Fibroblast of upper back skin (primary cell): ENCODE measurements around the gene PIWIL1.

Experiments used
- DNase-seq: peaks from one replicate; pipeline ENCODE4 v3.0.0-alpha.2; 2013

The PIWIL1 gene

DNA sequence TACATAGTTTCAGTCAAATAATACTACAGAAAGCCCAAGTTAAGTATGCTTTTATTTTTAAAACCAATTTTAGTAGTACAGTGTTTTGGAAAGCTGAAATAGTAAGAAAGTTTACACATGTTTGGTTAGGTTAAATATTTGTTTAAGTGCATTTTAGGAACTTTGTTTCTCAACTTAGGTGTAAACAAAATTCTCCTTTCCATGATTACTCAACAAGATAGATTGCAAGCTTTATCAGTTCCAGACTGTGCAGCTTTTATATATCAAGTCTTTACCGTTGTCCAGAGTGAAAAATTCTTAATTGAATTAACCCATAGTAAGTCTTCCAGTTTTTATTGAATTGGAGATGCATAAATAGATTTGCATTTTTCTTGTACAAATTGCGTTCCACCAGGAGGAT, 45.1 kb downstream of the PIWIL1 start:
- DNase-seq, result no peak

DNA sequence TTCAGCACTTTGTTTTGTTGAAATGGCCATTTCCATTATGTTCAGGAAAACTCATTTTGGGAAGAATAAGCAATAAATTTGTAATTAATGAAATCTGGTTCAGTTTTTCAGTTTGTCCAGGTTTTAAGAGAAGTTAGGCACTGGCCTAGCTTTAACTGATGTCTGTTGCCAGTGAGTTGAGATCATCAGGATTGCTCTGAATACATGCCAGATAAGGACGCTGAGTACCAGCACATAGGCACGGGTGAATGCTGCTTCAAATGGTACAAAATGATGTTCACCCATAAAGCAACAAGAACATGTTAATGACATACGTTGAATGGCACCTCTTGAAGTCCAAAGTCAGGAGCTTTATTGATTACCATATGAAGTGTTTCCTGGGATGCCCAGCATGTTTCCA, 46.5 kb downstream of the PIWIL1 start:
- DNase-seq, result no peak

DNA sequence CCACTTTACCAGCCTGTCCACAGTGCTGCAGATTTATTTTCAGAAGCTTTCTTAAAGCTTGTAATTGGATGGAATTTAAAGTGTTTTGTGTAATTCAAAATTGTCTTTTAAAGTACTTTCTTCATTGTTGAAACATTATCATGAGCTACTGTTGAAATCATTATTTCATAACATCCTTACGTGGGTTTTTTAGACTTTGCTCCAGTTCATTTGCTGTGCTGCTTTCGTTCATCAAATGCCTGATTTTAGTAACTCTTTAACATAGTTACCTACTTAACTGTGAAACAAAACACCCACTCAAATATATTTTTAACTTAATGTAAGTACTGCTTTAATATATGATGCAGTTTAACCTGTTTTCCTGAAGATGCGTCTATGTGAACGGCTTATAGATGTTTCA, 47.5 kb downstream of the PIWIL1 start:
- no peak for DNase-seq

DNA sequence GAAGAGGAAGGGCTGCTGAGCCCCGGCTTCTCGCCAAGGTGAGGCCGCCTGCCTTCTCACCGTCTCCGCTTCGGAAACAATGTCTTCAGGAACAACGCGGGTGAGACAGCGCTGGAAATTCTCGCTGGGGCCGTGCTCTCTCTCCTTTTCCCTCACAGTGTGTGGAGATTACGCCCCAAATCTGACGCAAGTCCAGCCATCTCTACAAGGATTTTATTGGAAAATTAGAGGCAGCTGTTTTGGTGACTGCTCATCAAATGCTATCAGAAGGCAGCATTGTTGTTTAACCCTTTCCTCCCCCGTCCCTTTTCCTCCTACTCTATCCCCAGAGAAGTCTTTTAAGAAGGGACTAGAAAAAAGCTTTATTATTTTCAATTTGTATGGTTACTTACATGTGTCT, 53.5 kb downstream of the PIWIL1 start:
- DNase-seq, result no peak

DNA sequence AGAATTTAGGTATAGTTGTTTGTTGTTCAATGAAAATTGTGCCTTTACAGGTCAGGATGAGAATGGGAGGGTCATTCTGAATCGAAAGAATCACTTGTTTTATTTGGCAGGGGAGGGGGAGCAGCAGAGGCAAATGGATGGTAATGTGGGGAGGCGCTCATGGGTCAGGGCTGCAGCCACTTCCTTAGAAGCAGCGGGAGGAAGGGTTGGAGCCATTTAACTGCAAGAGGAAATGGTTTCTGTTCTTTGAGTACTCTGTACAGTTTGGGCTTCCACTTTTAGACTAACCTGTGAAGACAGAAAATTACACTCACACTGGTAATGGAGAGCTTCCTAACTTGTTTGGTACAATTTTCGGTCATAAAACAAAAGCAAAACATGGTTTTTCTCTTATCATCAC, 57.2 kb downstream of the PIWIL1 start:
- DNase-seq, result no peak

DNA sequence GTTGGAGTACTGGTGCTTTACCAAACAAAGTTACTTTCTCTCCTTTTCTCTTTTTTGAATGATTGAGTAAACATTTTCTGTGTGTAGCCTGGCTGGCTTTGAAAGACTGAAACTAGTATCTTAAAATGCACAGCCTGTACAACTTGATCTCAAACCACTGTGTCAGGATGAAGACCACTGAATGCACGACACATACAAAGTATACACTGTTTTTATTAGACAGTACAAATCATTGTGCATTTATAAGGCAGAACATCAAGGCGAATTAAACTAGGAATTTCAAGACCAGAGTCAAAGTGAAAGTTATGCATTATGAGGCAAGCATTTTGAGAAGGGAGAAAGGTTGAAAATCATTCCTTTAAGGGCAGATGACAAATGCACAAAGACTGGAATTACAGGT, 59.0 kb downstream of the PIWIL1 start:
- DNase-seq, result no peak

DNA sequence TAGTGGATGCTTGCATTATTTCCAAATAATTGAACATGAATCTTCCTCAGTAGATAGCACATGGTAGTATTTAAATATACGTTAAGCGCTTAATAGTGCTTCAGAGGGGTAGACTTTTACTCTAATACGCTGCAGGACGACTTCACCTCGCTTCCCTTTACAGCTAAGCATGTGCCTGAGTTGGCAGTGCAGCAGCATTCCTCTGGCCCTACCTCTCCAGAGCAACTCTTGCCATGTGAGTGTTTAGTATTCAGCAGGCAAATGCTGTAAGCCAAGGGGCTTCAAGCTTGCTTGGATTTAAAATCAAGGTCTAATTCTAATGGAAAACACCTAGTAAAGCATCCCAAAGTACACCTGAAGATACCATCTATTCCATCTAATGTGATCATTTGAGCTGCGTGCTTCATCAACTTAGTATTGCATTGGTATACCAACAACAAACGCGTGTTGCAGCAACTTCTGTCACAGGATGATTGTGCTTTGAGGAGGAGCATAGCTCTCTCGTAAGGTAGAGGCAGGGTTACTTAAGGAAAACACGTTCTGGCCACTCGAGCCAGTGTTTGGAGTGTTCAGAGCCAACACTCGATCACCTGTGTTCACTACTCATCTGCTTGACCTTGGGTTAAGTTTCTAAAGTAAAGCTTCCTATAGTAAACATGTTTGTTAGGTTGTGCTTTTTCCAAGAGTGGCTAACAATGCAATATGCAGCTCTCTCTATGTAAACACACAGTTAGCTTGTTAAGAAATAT, 60.6 kb downstream of the PIWIL1 start:
- no peak for DNase-seq

DNA sequence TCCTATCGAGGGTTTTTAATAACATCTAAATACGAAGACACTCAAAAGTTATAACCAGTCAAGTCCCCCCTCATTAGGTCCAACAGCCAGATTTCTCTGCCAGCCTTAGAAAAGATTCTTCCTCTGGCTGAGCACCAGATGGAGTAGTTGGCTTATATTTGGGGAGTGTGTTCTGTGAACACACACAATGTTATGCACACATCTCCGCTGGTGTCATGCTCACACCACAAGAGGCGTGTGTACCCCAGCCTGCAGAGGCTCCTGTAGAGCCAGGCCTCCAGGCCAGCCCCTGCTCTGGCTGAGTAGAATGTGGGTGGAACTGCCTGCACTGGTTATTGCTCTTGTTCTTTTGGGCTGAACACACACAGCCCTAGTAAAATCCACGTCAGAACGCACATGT, 64.0 kb downstream of the PIWIL1 start:
- DNase-seq, result no peak

DNA sequence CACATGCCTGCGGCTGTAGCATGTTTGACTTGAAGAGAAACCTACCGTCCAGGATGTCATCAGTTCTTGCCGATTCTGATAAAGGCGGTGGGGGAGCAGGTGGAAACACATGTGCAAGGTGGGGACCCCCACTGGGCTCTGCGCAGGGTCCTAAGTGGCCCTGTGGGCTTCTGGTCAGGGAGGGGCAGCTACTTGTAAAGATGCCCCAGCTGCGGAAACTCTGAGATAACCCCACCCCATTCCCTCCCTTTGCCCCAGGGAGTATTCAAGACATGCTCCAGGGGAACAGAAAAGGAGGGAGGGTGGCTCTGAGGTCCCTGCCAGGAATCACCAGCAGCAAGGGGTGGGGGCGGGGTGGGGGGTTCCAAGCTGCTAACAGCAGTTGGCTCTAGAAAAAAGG, 67.6 kb downstream of the PIWIL1 start:
- DNase-seq, result no peak

DNA sequence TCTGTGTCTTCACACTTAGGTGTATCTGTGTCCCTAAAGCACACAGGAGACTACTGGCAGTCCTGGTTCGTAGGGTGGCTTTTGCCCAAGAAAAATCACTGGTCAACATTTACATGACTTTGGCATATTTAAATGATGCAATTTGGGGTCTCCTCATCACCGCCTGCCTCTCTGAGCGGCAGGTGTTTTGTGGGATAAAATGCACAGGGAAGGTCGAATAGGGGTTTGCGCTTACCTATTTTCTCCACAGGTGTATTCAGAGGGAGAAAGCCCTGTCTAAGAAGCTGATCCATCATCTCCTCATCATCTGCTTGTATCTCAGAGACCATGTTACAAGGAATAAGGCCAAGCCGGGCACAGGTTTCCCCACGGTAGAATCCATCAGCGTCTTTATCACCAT, 74.7 kb downstream of the PIWIL1 start:
- no peak for DNase-seq

DNA sequence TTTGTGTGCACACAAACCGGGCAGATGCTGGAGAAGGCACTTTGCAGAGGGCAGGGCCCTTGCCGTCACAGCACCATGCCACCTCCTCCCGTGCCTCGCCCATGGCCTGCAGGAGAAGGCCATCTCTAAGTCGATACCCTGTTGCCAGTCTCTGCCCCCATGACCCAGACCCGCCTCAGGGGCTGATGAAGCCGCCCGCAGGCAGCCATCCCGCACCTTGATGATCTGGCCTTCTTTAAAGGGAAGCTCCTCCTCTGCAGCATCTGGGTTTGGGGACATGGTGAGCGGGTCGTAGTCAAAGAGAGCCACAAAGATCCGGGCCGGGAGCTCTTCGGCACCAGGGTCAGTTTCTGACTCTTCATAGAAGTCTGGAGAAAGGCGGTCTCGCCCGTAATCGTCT, 76.2 kb downstream of the PIWIL1 start:
- no peak for DNase-seq

DNA sequence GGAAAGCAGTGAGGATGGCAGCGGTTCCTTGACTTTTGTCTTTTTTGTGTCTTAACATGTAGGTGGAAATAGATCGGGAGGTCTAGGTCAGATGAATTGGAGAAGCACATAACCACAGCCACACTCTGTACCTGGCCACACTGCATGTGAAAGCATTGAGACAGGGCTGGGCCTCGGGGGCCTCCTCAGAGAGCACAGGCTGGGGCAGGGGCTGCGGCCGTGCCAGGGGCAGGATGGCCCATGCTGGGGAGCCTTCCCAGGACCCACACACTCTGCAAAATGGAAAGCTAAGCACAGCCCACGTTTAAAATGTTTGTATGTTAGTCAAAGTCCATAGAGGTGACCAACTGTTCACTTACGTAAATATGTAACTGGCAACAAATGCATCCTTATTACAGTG, 76.7 kb downstream of the PIWIL1 start:
- DNase-seq, result no peak

DNA sequence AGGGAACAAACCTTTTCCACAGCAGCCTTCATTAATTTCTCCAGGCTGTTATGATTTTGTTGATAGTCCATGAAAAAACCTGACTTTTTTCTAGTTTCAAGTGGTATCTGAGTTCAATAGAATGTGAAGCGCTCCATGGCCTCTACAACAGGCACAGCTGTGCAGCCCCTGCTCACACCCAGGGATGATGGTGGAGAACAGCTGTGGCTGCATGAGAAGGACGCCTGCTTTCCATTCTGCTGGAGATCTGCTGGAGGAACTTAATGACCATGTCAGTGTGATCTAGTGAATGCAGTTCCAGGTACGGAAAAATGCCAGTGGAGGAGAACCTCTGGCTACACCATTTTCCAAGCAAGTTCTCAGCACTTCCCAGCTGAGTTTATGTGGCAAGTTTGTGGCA, 80.6 kb downstream of the PIWIL1 start:
- DNase-seq, result no peak

DNA sequence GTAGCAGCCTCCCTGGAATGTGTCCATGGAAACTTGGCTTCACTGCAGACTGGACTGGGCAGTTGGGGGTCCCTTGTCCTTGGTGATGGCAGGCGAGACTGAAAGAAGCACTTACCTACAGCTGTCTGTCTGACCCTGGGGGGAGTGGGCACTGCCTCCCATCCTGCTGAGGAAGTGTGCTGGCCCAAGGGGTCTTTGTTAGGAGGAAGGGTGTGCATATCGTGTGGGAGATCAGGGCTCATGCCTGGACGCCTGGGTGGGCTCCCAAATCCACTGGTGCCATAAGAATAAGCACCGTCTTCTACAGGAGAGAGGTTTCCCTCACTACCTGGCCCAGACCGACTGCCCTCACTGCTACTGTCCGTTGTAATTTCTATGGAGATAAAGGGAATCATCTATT, 81.4 kb downstream of the PIWIL1 start:
- no peak for DNase-seq

DNA sequence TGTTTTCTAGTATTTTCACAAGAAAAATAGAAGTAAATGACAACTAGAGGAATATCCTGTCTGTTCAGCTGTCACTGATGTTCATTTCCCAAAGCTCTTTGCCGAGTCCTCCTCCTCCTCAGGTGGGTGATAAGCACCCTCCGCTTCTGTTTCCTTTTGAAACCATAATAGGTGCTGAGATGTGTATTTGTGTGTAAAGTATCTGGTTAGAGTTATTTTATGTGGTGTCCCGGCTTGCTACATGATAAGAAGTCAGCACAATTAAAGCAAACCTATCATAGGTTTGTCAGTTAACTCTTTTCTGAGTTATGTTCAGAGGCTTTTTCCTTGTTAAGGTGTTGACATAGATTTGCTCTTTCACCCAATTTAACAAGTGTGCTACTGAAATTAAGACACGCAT, 82.4 kb downstream of the PIWIL1 start:
- no peak for DNase-seq

DNA sequence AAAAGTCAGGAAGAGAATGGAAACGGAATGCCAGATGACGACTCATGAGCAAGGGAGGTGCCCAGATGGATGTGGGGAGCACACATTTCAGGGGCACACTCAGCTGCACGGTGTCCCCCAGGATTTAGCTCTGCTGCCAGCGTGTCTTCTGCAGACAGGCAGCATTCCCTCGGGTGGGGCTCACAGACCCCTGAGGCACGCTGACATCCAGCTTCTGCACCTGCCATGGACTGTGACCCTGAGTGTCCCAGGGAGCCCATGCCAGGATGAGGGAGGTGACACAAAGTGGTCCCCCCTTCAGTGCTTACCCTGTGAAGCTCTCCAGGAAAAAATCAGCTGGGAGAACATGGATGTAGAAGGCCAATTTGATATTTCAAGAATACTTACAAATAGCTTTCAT, 84.2 kb downstream of the PIWIL1 start:
- no peak for DNase-seq
